Ovary (tissue), 10 donors: ENCODE measurements around the gene LAMP2. TPM values are rescaled to one million over a fixed set of nuclear protein-coding genes. Genes with fewer than 3 reads are reported as not detected.

ENCODE experiments used
- DNase-seq, 5 donors: peaks; one replicate each; pipeline ENCODE4 v3.0.0-alpha.2; 2019 to 2020
- H3K27ac ChIP-seq, 2 donors: fragments of 200-600 bp; one replicate each; pipeline versions ENCODE4 v1.5.1 to v1.8.0; 2019 to 2022
- H3K27me3 ChIP-seq: fragments of 200-600 bp; one replicate; pipeline ENCODE4 v1.8.0; 2022
- H3K36me3 ChIP-seq: fragments of 200-600 bp; sonication (generic); one replicate; pipeline ENCODE4 v1.5.1; 2019
- H3K4me1 ChIP-seq: one replicate; pipeline ENCODE4 v1.8.1; 2013; ENCODE audit warnings: mild to moderate bottlenecking, moderate library complexity; ENCODE audit not compliant: insufficient read depth
- H3K4me3 ChIP-seq: fragments of 200-600 bp; sonication (generic); one replicate; pipeline ENCODE4 v1.5.1; 2017
- H3K9me3 ChIP-seq, 2 donors: fragments of 200-600 bp in 1 of 2; sonication (generic) in 1 of 2; one replicate each; pipeline versions ENCODE4 v1.5.1 to v1.8.1; 2013 to 2019; ENCODE audit warnings: mild to moderate bottlenecking in 1 of 2, moderate library complexity in 1 of 2
- EP300 ChIP-seq: sonication (generic); formaldehyde crosslinking; IDR thresholded peaks from one replicate; pipeline ENCODE4 v1.6.1; 2017; ENCODE audit warnings: antibody characterized with exemption
- POLR2A ChIP-seq: fragments of 450-650 bp; IDR thresholded peaks from one replicate; pipeline ENCODE4 v1.6.1; 2017; ENCODE audit warnings: antibody characterized with exemption, mild to moderate bottlenecking, moderate library complexity
- WGBS, 3 donors: extraction: QIAGEN DNeasy Blood & Tissue Kit in 1 of 3; methylation state at CpG; one replicate each; pipeline versions ENCODE4 v1.1.5 to v1.1.7; 2013 to 2017; 5-methylcytosine and 5-hydroxymethylcytosine counted together
- intact Hi-C, 4 donors: fragments of 100-400 bp; cut with DNase I; formaldehyde crosslinking; loops; one replicate each; pipeline versions ENCODE4 v1.11.0 to v1.15.1; 2022 to 2023
- long read RNA-seq, 3 donors: library from polyadenylated mRNA in 2 of 3; unstranded in 2 of 3; transcript quantifications; one replicate each; pipeline ENCODE4 v2.0.0 and lab custom pipeline, GENCODE V29; 2021 to 2026
- polyA plus RNA-seq, 2 donors: library from polyadenylated mRNA; stranded (reverse); fragments of 200-250 nt in 1 of 2; fragments of 350-450 nt in 1 of 2; fragmentation: Illumina TruSeq in 1 of 2; extraction: RNeasy Lipid Tissue Mini Kit (QIAGEN cat#74804) in 1 of 2; gene quantifications; one replicate each; pipeline ENCODE4 v1.2.3, GENCODE V29; 2013 to 2014
- total RNA-seq, 7 donors: library from RNA; depleted of rRNA in 2 of 7; stranded (reverse); fragments of >200 nt in 2 of 7; fragmentation: NEBNext Ultra II Directional in 3 of 7; extraction: Animal tissue kit (Norgen Biotek cat#: 25700) in 3 of 7; gene quantifications; one replicate each; pipeline versions ENCODE4 v1.1.0 to v1.2.4, GENCODE V29; 2016 to 2023
- TF ChIP-seq, protein P1 (sequence below), 3 donors: fragments of 450-650 bp in 2 of 3; fragments of 200-600 bp in 1 of 3; IDR thresholded peaks; one replicate each; pipeline versions ENCODE4 v1.5.1 to v1.8.0; 2016 to 2022; ENCODE audit warnings: antibody characterized with exemption in 3 of 3, mild to moderate bottlenecking in 1 of 3
- donor health status: DM: no; HTN: no; CAD: no; lungs with moderate emphysema.
- donor health status: DM: no; HTN: no; CAD: no.
- donor health status: Bipolar disorder and iron deficiency.
- donor health status: DM: yes; HTN: yes; CAD: no.
- donor health status: DM: no; HTN: no; CAD: no.
- donor health status: DM: yes; HTN: yes; CAD: no.

LAMP2 gene
- total RNA-seq = 100 to 1,000 TPM in 3 of 7 donors, 10 to 100 TPM in 4; 68.1 to 129 (median 87.3) TPM
- 100 to 1,000 TPM in 1 of 2 donors, 10 to 100 TPM in 1; 55.2 to 170 TPM for polyA plus RNA-seq
- long read RNA-seq, donor 1, full-length matches to known transcripts = 300 of 336 reads
- long read RNA-seq, donor 1, partial matches to known transcripts = 16 of 336 reads
- long read RNA-seq, donor 1, other reads (novel, unspliced or antisense) = 20 of 336 reads
- long read RNA-seq, donor 2, full-length matches to known transcripts = 34 of 41 reads
- long read RNA-seq, donor 2, partial matches to known transcripts = 7 of 41 reads
- long read RNA-seq, donor 2, other reads (novel, unspliced or antisense) = 0 of 41 reads
- long read RNA-seq, donor 3, full-length matches to known transcripts = 391 of 415 reads
- long read RNA-seq, donor 3, partial matches to known transcripts = 10 of 415 reads
- long read RNA-seq, donor 3, other reads (novel, unspliced or antisense) = 14 of 415 reads

DNA sequence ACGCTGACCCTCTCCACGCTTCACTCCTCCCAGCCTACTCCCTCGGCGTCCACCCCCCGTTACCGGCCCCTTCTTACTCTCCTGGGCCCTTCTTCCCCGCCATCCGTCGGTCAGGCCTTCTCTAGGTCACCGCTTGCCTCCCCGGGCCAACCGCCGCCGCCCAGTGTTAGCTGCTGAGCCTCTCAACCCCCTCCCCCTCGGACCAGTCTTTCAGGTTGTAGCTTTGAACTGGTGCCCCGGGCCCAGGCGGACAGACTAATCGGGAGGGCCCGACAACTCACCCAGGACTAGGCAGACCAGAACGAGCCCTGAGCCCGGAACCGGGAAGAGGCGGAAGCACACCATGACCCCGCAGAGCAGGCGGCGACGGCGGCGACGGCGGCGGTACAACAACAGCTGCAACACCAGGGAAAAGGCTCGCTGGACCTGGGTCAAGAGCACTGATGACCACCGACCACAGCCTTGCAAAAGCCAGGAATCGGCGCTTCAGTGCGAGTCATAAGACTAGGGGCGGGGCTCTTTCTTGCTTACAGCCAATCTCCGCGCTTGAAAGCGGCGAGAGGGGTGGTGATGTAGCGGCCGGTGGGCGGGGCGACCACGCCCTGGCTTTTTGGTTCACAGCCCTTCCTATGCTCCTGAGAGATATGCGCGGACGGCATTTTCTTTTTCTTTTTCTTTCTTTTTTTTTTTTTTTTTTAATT lies at the start of gene LAMP2:
TSS of gene LAMP2 (minus strand) at position 472 of the 701 bp plus-strand sequence. CDS start at position 345, 127 bp downstream.
- Histone ChIP-seq H3K4me3 (peak within 1 kb of the TSS; percentile 63), H3K36me3 (no peaks in the 10 kb centered on the region), H3K4me1 (no peaks in the 10 kb centered on the region), H3K27me3 (no peaks in the 10 kb centered on the region), H3K9me3 (no peaks in the 10 kb centered on the region), H3K27ac (peak within 1 kb of the TSS; percentile 60 to 72)
- TF ChIP-seq EP300 (no peak), POLR2A (peak; percentile 87)
- 28 to 40% (median 37%) methylated on average over 50 of the region's 50 CpGs for WGBS, 3 donors
- DNase-seq = peak; percentile 86 to 91 (median 88)
- intact Hi-C loops = loop anchor here in 1 of 4 donors (5.0 kb wide), 1 partner anchor 157 kb away; the partner anchor contains the start of gene TMEM255A

DNA sequence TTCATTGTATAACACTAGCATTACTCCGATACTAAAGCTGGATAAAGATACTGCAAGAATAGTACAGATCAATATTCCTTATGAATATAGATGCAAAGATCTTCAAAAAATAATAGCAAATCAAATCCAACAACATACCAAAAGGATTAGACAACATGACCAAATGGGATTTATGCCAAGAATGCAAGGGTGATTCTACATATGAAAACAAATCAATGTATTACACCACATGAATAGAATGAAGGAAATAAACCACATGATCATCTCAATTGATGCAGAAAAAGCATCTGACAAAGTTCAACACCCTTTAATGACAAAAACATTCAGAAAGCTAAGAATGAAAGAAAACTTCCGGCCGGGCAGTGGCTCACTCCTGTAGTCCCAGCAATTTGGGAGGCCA lies 48.8 kb upstream of the LAMP2 start:
- intact Hi-C loops = loop anchor here in 1 of 4 donors (10.0 kb wide), 1 partner anchor 147 kb away; no protein-coding TSS in a partner anchor
- no peaks in the 10 kb centered on the region for H3K36me3 ChIP-seq
- no peak overlapping the region for H3K4me3 ChIP-seq
- DNase-seq = no peak
- 93 to 96% (median 93%) methylated on average over 3 of the region's 3 CpGs for WGBS, 3 donors
- no peak overlapping the region for H3K27ac ChIP-seq
- TF ChIP-seq EP300 (no peak), POLR2A (no peak)
- H3K4me1 ChIP-seq = no peaks in the 10 kb centered on the region
- H3K27me3 ChIP-seq = no peaks in the 10 kb centered on the region
- no peaks in the 10 kb centered on the region for H3K9me3 ChIP-seq

DNA sequence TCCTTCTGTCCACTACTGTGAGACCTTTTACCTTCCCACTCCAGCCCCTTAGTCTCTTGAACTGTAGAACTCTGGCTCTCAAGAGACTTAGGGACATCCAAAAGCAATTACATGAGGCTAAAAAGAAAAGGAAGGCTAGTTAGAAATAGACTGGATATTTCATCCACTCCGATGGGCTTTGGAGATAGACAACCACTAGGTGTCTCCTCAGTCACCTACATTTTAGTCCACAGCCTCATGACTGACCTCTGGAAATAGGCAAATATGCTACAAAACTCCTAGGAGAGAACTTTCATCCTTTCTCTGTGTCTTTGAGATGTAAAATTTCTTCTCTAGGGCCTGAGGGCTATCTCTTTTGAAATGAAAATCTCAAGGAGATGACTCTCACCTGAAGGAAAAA lies 45.1 kb upstream of the LAMP2 start:
- Histone ChIP-seq H3K9me3 (no peaks in the 10 kb centered on the region), H3K27me3 (no peaks in the 10 kb centered on the region), H3K4me3 (no peak overlapping the region), H3K36me3 (no peaks in the 10 kb centered on the region), H3K27ac (no peak overlapping the region), H3K4me1 (no peaks in the 10 kb centered on the region)
- intact Hi-C loops = loop anchor here in 1 of 4 donors (10.0 kb wide), 1 partner anchor 151 kb away; no protein-coding TSS in a partner anchor
- no peak for DNase-seq
- 33 to 48% (median 42%) methylated on average over 1 of the region's 1 CpG for WGBS, 3 donors
- TF ChIP-seq EP300 = no peak
- no peak for TF ChIP-seq POLR2A
- TF ChIP-seq, protein P1, sequence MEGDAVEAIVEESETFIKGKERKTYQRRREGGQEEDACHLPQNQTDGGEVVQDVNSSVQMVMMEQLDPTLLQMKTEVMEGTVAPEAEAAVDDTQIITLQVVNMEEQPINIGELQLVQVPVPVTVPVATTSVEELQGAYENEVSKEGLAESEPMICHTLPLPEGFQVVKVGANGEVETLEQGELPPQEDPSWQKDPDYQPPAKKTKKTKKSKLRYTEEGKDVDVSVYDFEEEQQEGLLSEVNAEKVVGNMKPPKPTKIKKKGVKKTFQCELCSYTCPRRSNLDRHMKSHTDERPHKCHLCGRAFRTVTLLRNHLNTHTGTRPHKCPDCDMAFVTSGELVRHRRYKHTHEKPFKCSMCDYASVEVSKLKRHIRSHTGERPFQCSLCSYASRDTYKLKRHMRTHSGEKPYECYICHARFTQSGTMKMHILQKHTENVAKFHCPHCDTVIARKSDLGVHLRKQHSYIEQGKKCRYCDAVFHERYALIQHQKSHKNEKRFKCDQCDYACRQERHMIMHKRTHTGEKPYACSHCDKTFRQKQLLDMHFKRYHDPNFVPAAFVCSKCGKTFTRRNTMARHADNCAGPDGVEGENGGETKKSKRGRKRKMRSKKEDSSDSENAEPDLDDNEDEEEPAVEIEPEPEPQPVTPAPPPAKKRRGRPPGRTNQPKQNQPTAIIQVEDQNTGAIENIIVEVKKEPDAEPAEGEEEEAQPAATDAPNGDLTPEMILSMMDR (IDR thresholded peaks at IDR 0.05) = no peak

DNA sequence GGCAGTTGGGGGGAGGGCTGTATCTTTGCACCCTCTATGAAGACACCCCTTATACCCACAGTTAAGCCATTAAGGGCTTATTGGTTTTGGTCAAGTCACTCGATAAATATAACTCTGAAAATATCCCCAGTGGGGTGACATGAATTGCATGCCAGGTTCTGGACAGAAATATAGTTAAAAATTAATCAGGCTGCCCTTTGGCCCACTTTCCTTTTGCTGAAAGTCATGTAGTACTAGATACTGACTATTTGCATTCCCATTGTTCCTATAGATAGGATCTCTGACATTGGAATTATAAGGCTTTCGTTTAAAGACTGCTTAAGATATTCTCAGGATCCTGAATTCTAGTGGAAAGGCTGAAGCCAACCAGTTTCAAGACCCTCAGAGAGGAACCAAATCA lies 43.5 kb upstream of the LAMP2 start:
- no peak for DNase-seq
- Histone ChIP-seq H3K4me1 (no peaks in the 10 kb centered on the region), H3K4me3 (no peak overlapping the region), H3K27ac (no peak overlapping the region), H3K36me3 (no peaks in the 10 kb centered on the region), H3K27me3 (no peaks in the 10 kb centered on the region), H3K9me3 (no peaks in the 10 kb centered on the region)
- WGBS, 3 donors = 71 to 75% (median 72%) methylated on average over 2 of the region's 2 CpGs
- intact Hi-C loops = loop anchor here in 1 of 4 donors (10.0 kb wide), 1 partner anchor 152 kb away; no protein-coding TSS in a partner anchor
- TF ChIP-seq EP300 (no peak), POLR2A (no peak)
- TF ChIP-seq, protein P1 (IDR thresholded peaks at IDR 0.05) = no peak

DNA sequence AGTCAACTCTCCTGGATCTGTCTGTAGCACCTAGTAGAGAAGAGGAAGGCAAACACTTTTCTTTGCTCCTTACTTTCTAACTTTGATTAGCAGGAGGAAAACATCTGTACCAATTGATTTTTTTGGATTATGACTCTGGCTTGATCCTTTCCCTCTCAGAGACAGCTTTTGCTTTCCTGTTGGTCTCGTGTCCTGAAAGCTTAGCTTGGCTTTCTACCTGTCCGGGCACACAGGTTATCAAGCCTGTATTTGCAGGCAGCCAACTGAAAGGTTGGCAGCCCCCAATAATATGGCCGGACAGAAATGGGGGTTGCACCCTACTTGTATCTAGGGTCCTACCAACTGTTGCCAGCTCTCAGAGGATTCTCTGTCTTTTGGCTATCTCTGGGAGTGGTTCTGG lies 43.1 kb upstream of the LAMP2 start:
- 69 to 78% (median 74%) methylated on average over 3 of the region's 3 CpGs for WGBS, 3 donors
- Histone ChIP-seq H3K9me3 (no peaks in the 10 kb centered on the region), H3K4me1 (no peaks in the 10 kb centered on the region), H3K4me3 (no peak overlapping the region), H3K27me3 (no peaks in the 10 kb centered on the region), H3K36me3 (no peaks in the 10 kb centered on the region), H3K27ac (no peak overlapping the region)
- intact Hi-C loops = loop anchor here in 1 of 4 donors (10.0 kb wide), 1 partner anchor 153 kb away; no protein-coding TSS in a partner anchor
- DNase-seq = no peak
- TF ChIP-seq POLR2A (no peak), EP300 (no peak)
- TF ChIP-seq, protein P1 (IDR thresholded peaks at IDR 0.05) = no peak
